ENCODE measurements around the gene KIAA1191. TPM values are rescaled to one million over a fixed set of nuclear protein-coding genes. Genes with fewer than 3 reads are reported as not detected.
A peak's percentile ranks its signal among the peaks of the same experiment; 100 is the strongest.

The KIAA1191 gene
- total and polyA plus RNA-seq, 9 of the 15 experiments (the other 6 are each of a cell fraction or from before 2014, with no cell fraction given) = 31.0 to 80.2 (median 45.7) TPM

- TF ChIP-seq HDAC8 (tag; IDR thresholded peaks at IDR 0.05) (no peak), KLF13 (tag; IDR thresholded peaks at IDR 0.05; ENCODE audit: borderline replicate concordance, low read depth) (no peak), JUNB (CRISPR knock-in tag; conservative IDR thresholded peaks at IDR 0.05) (peak; percentile 52; the same call in 1 of the 2 replicates), RBM14 (IDR thresholded peaks at IDR 0.05; ENCODE audit: borderline replicate concordance, insufficient read depth, low read depth, low read length) (no peak), SRSF9 (IDR thresholded peaks at IDR 0.05; ENCODE audit: borderline replicate concordance, low read depth, low read length) (no peak), ZBTB43 (CRISPR knock-in tag; IDR thresholded peaks at IDR 0.05) (no peak), GATAD2A (IDR thresholded peaks at IDR 0.05) (no peak), ATF3 (IDR thresholded peaks at IDR 0.05) (peak; percentile 96), ATF3 (CRISPR knock-in tag; conservative IDR thresholded peaks at IDR 0.05) (no peak), IFI16 (CRISPR knock-in tag; IDR thresholded peaks at IDR 0.05) (no peak), CEBPG (CRISPR knock-in tag; IDR thresholded peaks at IDR 0.05) (peak; percentile 62), CEBPG (tag; conservative IDR thresholded peaks at IDR 0.05 in 1 of 2, IDR thresholded peaks at IDR 0.05 in 1 of 2) (peak; percentile 65 to 71), JUND (IDR thresholded peaks at IDR 0.05; ENCODE audit: borderline replicate concordance, low read depth, low read length) (peak; percentile 88), JUND (tag; IDR thresholded peaks at IDR 0.05; ENCODE audit: borderline replicate concordance, low read depth, low read length) (peak; percentile 87), RUNX1 (IDR thresholded peaks at IDR 0.05; ENCODE audit: low read depth) (no peak), ZNF280B (CRISPR knock-in tag; IDR thresholded peaks at IDR 0.05) (no peak), GMEB1 (CRISPR knock-in tag; IDR thresholded peaks at IDR 0.05) (no peak), TBP (optimal IDR thresholded peaks at IDR 0.05; ENCODE audit: low read depth, low read length) (no peak), GTF2A2 (tag; IDR thresholded peaks at IDR 0.05) (no peak), SP2 (IDR thresholded peaks at IDR 0.05; ENCODE audit: extremely low read depth, low read depth, low read length, poor library complexity, severe bottlenecking) (no peak), DACH1 (IDR thresholded peaks at IDR 0.05; ENCODE audit: partially characterized antibody) (no peak), CXXC5 (CRISPR knock-in tag; IDR thresholded peaks at IDR 0.05) (no peak), ATF1 (CRISPR knock-in tag; IDR thresholded peaks at IDR 0.05) (no peak), ATF1 (tag; IDR thresholded peaks at IDR 0.05) (peak; percentile 89)
Measured at GRCh38 chr5:176371621-176372539, 10.3 kb upstream of the KIAA1191 start (continued).
